GM18909 (cell line): ENCODE data around the gene SASH1.

Experiments used
- ATAC-seq: cut with Tn5 transposase; IDR thresholded peaks from one replicate; pipeline ENCODE4 v1.9.1; 2021; ENCODE audit warnings: mild to moderate bottlenecking; ENCODE audit not compliant: unreplicated experiment, poor library complexity

Gene SASH1

DNA sequence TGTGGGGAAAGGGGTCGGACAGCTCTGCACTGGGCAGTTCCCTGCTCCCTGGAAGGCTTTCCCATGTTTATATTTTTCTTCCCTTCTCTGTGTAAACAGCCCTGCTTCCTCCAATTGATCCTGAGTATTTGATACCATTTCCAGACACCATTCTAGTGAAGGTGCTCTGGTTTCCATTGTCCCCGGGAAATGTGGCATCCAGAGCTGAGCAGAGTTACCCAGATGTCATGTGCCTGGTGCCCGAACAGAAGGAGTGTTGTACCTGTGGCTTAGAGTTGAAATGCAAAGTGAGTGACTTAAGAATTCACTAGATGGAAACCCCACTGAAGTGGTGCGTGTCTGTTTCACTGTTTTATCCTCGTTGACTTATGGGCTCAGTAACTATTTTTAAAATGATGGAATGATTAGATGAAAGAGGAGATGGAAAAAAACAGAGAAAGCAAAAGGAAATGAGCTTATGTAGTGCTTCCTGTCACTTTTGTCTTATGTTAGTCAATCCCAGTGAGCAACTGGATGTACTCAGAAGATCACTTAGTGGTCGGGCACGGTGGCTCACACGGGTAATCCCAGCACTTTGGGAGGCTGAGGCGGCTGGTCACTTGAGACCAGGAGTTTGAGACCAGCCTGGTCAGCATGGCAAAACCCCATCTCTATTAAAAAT lies 83.8 kb downstream of the SASH1 start:
- no peak for ATAC-seq

DNA sequence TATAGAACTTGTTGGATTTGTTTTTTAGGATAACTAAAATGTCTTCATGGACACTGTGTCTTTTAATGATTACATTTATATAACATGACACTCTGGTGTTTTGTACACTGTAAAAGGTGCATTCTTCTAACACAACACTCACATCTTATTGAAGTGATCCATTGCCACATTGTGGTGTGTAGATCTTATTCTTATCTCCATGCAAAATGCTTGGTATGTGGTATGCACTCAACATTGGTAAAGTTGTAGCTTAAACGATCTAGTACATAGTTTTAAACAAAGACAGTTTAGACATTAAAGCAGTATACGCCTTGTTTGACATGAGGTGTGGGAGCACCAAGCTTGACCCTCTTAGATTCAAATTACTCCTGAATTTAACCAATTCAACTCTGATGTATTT lies 84.7 kb downstream of the SASH1 start:
- ATAC-seq, result no peak

DNA sequence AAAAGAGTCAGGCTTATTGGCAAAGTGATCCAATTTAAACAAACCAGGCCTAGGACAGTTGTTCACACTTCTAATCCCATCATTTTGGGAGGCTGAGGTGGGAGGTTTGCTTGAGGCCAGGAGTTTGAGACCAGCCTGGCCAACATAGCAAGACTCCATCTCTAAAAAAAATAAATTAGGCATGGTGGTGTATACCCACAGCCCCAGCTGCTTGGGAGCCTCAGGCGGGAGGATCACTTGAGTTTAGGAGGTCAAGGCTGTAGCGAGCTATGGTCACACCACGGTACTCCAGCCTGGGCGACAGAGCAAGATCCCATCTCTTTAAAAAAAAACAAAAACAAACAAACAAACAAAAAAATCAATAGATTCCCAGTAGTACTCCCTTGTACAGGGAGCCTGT lies 86.8 kb downstream of the SASH1 start:
- no peak for ATAC-seq

DNA sequence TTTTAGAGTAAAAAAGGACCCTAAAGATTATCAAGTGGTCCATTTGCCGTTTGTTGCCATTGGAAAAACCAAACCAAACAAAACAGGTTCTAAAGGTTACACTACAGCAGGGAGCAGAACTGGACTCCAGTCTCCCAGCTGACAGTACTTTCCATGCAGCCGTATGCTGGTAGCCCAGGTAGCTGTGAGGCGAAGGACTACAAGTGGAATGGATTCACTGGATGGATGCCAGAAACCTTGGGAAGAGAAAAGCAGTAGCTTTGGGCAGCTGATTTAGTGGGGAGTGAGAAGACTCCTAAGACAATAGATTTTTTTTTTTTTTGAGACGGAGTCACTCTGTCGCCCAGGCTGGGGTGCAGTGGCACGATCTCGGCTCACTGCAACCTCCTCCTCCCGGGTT lies 88.3 kb downstream of the SASH1 start:
- ATAC-seq, result no peak

DNA sequence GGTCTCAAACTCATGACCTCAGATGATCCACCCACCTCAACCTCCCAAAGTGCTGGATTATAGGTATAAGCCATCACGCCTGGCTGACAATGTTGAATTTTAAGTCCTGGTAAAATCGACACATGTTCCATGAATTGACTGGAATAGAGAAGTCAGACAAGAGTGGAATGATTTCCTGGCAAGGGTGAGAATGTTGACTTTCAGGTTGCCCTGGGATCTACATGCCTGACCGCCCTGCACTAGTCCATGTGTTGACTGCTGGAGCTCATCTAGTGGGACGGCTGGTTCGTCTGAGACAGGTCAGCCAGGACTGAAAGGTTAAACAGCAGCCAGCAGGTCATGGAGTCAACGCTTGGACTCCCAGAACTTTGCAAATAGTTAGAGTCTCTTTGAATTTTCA lies 88.8 kb downstream of the SASH1 start:
- ATAC-seq, result no peak

DNA sequence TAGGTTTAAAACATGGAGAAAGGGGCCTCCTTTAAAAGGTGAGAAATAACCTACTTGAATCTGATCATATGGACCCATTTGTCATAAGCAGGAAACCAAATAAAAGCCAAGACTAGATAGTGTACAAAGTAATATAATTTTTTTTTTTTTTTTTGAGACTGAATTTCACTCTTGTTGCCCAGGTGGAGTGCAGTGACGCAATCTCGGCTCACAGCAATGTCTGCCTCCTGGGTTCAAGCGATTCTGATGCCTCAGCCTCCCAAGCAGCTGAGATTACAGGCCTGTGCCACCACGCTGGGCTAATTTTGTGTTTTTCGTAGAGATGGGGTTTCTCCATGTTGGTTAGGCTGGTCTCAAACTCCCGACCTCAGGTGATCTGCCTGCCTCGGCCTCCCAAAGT lies 89.2 kb downstream of the SASH1 start:
- no peak for ATAC-seq

DNA sequence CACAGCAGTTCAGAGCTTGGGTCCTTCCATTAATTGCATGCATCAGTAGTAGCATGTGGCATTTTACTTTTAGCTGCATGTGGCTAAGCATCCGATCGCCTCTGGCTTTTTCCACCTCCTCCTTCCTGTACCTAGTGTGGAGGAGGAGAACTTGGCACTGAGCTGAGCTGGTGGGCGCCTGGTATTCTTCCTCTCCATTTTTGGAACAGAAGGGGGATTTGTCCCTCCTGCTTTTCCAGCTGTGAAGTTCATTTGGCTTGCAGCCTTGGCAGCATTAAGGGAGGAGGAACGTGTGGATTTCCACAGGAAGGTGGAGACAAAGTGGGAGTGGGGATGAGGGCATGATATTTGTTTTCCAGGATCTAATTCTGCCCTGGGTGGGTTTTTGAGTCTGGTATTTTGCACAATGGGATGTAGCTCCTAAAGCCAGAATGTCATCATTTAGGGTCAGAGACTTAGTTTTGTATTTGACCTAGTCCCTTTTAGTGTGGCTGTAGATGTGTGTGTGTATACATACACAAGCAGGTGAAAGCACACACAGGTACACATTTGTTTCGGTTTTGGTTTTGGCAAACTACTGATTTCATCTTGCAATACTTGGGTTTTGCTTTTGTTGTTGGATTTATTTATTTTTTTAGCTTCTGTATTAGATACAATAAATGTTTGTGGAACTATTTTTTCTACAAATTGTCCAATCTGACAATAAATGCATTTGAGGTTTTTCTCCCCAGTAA lies 90.0 kb downstream of the SASH1 start:
- ATAC-seq, result no peak

DNA sequence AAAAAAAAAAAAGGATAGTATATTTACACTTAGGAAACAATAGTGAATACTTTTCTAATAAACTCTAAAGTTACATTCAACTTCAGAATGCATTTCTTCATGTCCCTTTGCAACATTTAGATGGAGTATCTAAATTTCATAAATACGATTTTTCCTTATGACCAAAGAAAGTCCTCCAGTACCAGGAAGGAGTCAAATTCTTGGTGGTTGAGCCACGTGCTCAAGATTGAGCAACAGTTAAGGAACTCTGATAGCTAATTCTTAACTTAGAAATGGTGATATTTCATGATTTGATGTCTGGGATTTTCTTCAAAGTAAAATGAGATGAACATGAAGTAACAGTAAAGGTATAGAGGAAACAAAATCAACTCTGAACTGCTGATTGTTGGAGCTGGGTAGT lies 92.7 kb downstream of the SASH1 start:
- no peak for ATAC-seq

DNA sequence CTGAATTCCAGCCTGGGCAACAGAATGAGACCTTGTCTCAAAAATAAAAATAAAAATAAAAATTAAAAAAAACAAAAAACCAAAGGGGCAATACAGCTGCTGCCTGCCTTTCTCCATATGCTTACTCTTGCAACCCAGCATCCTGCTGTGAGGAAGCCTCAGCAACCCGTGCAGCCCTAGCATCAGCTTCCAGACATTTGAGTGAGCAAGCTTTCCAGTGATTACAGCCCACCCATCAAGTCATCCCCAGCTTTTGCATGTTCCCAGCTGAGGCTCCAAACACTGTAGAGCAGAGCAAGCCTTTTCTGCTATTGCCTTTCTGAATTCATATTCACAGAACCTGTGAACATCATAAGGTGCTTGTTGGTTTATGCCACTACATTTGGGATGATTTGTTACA lies 93.8 kb downstream of the SASH1 start:
- no peak for ATAC-seq

DNA sequence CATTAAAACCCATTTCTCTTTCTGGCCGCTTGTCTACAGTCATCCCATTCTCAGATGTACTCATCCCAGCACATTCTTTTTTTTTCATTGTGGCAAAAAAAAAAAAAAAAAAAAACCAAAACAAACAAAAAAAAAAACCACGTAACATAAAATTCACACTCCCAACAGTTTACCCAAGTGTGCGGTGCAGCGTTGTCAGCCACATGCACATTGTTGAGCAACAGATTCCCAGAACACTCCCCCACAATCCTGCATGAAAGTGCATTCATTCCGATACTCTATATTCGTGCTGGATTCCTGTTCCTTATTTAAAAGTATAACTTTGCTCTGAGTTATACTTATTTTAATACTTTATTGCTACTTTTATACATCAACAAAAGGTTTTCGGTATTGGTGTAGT lies 96.0 kb downstream of the SASH1 start:
- no peak for ATAC-seq

DNA sequence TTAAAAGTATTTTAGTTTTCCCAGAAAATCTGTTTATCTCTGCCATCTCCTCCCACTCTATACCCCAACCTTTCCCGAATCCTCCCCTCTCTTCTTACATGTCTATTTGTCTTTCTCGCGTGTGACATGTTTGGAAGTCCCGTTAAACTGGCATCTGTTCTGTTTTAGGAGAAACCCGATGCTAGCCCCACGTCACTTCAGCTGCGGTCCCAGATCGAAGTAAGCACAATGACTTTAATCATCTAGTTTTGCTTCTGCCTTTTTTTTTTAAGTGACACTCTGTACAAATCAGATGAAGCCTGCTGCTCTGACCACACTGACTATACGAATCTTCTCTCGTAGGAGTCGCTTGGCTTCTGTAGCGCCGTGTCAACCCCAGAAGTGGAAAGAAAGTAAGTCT lies 97.4 kb downstream of the SASH1 start:
- ATAC-seq, result no peak

DNA sequence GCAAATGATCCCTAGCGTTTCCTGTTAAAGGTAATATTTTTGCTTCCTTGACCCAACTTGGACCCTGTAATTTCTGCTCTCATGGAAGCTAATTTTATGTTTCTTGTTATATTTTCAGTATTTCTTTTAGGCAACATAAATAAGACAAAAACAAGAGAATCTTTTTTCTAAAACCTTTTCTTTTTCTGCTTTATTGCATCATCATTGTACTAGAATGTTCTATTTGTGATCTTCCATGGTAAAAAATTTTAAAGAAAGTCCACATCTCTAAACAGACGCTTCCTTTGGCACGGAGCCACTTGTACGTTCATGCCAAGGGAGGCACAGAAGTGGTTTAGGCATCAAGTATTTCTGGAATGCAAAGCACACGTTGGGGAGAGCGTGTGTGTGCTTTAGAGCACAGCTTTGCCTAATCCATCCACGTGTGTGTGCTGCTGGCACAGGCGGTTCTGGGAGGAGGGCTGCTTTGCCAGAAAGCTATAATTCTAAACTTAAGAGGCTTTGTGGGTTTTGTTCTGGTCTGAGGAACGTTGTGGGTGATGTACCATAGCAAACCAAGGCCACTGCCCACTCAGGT lies 98.3 kb downstream of the SASH1 start:
- ATAC-seq, result no peak

DNA sequence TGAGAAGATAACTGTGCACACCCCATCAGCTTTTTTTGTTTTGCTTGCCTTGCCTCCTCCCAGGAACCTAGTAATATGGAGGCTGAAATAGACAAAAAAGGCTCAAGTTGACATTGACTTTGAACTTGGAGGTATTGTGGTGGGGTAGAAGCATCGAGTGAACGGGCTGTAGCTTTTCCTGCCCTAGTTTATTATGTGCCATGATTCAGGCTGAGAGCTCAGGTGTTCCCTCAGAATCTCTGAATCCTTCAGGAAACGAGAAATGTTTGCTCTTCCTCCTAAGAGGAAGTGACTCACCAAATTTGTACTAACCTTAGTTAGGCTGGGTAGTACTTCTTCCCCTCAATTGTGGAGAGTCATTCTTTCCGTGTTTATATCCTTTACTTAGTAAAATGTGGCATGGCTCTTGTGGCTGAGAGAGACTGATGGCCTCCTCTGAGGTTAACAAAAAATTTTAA lies 98.8 kb downstream of the SASH1 start:
- ATAC-seq, result peak; percentile 85

DNA sequence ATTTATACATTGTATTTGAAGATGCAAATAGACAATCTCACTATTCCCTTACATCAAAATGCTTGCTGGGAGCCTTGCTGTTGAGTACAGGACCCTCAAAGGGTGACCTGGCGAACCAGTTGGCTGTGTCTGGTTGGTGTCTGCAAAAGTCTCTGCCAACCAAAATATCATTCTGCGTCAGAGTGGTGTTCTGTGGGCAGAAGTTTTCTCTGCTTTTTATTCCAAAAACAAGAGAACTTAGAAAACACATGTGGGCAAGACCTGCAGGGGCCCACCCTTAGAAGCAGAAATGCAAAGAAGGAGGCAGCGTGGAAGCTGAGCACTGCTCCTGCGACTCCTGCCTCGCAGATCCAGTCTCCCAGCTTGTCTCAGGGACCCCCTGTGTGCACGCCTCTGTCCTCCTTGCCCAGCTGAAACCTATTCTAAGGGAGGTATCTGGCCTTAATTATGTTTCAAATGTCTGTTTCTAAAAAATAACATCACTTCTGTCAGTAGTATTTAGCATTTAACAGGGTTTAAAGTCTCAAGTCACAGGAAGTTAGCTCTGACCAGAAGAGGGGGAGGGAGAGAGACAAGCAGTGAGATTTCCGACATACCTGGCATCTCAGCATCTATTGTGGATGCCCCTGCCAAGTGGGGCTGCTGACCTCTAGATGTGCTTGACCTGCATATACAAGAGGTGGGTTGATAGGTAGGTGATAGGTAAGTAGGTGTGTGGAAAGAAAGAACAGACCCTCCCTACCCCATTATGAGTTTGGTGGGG lies 101.3 kb downstream of the SASH1 start:
- no peak for ATAC-seq

DNA sequence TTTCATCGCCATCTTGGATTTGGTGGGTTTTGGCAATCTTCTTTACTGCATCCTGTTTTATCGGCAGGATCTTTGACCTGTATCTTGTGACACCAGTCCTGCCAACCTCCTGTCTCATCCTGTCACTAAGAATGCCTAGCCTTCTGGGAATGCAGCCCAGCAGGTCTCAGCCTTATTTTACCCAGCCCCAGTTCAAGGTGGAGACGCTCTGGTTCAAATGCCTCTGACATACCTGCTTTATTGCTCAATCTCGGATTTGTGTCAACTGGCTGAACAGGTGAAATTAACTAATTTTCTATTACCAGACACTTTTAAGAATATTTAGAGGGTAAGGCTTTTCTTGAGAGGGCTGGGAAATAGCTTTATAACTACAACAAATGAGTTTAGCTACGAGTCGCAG lies 102.5 kb downstream of the SASH1 start:
- no peak for ATAC-seq

DNA sequence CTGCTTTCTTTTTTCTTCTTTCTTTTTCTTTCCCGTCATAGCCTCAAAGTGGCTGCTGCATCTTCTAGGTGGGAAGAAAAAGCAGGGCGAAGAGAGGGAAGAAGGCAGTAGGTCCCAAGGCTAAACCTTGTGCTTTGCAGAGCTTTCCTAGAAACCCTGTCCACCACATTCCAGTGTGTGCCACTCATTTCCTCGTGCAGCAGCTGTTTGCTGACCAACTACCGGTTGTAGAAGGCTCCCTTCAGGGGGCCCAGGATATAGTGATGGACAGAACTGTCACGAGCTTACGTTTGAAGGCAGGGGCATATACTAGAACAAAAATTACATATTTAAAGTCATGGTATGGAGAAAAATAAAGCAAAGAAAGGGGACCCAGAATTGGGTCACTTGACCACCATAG lies 103.0 kb downstream of the SASH1 start:
- no peak for ATAC-seq

DNA sequence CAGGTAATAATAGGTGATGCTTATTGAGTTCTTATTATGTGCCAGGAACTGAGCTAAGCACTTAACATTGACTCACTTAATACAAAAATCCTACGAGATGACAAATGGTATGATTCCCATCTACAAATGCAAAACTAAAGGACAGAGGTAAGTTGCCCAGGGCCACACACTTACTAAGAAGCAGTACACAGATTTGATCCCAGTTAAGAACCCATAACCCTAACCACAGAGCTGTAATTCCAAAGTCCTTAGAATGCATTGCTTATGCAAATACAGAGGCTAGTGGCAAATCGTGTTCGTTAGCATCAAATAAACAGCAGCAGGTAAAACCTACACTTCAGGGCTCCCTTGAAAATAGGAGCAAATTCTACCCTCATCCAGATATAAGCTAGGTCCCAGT lies 104.0 kb downstream of the SASH1 start:
- no peak for ATAC-seq

DNA sequence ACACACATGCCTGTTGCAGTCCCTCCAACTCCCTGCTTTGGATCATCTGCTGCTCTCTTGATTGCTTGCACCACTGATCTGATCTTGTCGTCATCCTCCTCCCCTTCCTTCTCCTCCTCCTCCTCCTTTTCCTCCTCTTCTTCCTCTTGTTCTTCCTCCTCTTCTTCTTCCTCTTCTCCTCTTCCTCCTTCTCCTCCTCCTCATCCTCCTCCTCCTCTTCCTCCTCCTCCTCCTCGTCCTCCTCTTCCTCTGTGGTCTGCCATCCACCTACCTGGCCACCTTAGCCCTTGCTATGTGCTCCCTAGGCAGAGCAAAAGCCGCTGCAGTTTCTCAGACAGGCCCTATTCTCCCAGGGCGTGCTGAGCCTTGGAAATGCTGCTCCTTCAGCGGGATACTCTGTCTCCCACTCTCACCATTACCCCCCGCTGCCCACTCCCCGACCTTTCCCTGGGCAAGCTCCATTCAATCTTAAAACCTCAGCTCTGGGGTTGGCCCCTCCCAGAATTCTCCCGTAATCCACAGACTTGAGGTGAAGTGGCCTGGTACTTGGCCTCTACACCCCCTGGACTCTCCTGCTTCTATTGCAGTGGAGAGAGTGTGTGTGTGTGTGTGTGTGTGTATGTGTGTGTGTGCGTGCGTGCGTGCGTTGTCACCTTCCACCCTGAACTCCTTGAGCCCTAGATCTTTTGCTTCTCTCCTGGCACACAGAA lies 105.0 kb downstream of the SASH1 start:
- no peak for ATAC-seq

DNA sequence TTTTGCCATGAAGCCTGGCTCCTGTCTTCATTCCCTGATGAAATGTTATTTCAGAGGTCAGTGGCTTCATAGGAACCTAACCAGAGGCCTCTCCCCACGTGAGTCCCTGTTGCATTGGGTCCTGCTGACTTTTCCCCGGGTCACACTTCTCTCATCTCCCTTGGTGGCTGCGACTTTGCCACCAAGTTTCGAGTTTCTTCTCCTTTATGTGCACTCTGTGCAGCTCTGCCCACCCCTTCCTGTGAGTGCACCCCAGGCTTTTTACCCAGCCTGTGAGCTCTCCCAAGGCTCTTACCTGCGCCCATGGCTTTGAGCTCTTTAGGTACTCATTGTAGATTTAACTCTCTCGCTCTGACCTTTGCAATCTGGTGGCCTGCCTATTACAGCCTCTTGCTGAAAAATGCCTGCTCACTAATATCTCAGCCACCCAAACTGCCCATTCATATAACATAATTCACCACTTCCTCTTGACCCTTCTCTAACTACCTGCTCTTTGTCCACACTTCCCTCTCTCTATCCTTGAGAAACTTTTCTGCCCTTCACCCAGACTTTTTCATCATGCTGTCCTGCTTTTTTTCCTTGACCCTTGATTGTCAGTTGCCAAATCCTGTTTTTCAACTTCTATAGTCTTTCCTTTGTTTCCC lies 105.9 kb downstream of the SASH1 start:
- no peak for ATAC-seq

DNA sequence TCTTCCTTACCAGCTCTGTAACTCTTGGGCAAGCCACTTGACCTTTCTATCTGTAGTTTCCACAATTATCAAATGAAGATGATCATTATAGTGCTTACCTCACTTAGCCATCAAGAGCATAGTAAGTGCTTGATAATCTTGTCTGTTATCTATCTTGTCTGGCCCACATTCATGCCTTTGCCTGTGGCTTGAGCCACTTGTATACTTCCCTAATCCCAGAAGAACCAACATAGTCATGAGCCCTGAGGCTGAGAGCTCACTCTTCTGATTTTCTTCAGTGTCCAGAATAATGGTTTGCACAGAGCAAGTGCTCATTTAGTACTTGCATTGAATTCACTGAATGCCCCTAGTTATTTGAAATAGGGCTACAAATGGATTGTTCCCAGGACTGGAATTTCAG lies 108.2 kb downstream of the SASH1 start:
- ATAC-seq, result no peak
